K562 (cell line): ENCODE data around the gene KAZN. TPM values are rescaled to one million over a fixed set of nuclear protein-coding genes. Genes with fewer than 3 reads are reported as not detected.

Experiments
- ATAC-seq: fragments of 200-7000 bp; cut with Tn5 transposase; 3 replicates; pipeline ENCODE4 v1.9.1; 2020; ENCODE audit warnings: moderate library complexity
- BruUV-seq: library from RNA; stranded (reverse); fragments of 400-500 nt; replicated peaks from 2 replicates; lab custom pipeline; 2021; lab: Mats Ljungman, UMichigan
- CTCF ChIA-PET: fragments of 300-600 bp; formaldehyde crosslinking; extraction: SDS; loops from one replicate; lab custom pipeline; 2021; ENCODE audit warnings: low intra/inter-chr PET ratio; lab: Yijun Ruan, JAX
- POLR2A ChIA-PET: fragments of 300-600, 350-650 bp; sonication (Branson Sonifier 250); formaldehyde crosslinking; extraction: SDS; loops from one replicate; lab custom pipeline; 2021; ENCODE audit warnings: antibody characterized with exemption, inconsistent platforms; lab: Yijun Ruan, JAX
- DNase-seq, 4 experiments: peaks; one replicate each; pipeline versions ENCODE4 v3.0.0 to v3.0.0-alpha.2; 2011 to 2018; ENCODE audit warnings: low spot score in 3 of 4, mixed read lengths in 3 of 4; ENCODE audit errors: extremely low read depth in 1 of 4
- FAIRE-seq: peaks from 2 replicates; lab custom pipeline; 2011; peaks lifted over from hg19 to GRCh38; lab: Jason Lieb, UNC
- H2AFZ ChIP-seq: 2 replicates; pipeline ENCODE4 v1.6.0; 2011; ENCODE audit warnings: low read depth, low read length, control low read depth, inconsistent platforms
- H3K27ac ChIP-seq: fragments of 200-600 bp; 3 replicates; pipeline ENCODE4 v1.8.0; 2011; ENCODE audit warnings: low read depth, mild to moderate bottlenecking, control low read depth, inconsistent platforms, low read length, moderate library complexity, mixed read lengths; ENCODE audit errors: extremely low read depth
- H3K27me3 ChIP-seq, 2 experiments: fragments of 300-600 bp in 1 of 2; 2 replicates in 1 of 2; 3 replicates in 1 of 2; pipeline versions ENCODE4 v1.6.0 to v1.8.0; 2011; ENCODE audit warnings: inconsistent platforms in 2 of 2, low read length in 2 of 2, mild to moderate bottlenecking in 1 of 2, mixed read lengths in 1 of 2, moderate library complexity in 1 of 2; ENCODE audit not compliant: control insufficient read depth in 2 of 2, insufficient read depth in 2 of 2
- H3K36me3 ChIP-seq: fragments of 300-600 bp; 3 replicates; pipeline ENCODE4 v1.8.0; 2011; ENCODE audit warnings: mild to moderate bottlenecking, low read length, inconsistent platforms; ENCODE audit not compliant: control insufficient read depth, insufficient read depth
- H3K4me1 ChIP-seq, 2 experiments: fragments of 200-600 bp in 1 of 2; replicated peaks in 1 of 2; 2 replicates in 1 of 2; 3 replicates in 1 of 2; pipeline versions ENCODE4 v1.5.1 to v1.8.0; 2011; ENCODE audit warnings: inconsistent platforms in 2 of 2, low read length in 2 of 2, mild to moderate bottlenecking in 1 of 2, mixed read lengths in 1 of 2, moderate library complexity in 1 of 2; ENCODE audit not compliant: control insufficient read depth in 2 of 2, insufficient read depth in 2 of 2
- H3K4me2 ChIP-seq: 2 replicates; pipeline ENCODE4 v1.6.1; 2011; ENCODE audit warnings: low read length, control low read depth, inconsistent platforms, mixed read lengths; ENCODE audit not compliant: insufficient read depth
- H3K4me3 ChIP-seq: fragments of 200-600 bp; sonication (generic), shearing (Covaris generic); 2 replicates; pipeline ENCODE4 v1.5.1; 2016; ENCODE audit warnings: control low read depth, inconsistent platforms
- H3K79me2 ChIP-seq: fragments of 200-600 bp; 3 replicates; pipeline ENCODE4 v1.8.0; 2011; ENCODE audit warnings: low read length, inconsistent platforms; ENCODE audit not compliant: control insufficient read depth, insufficient read depth
- H3K9ac ChIP-seq, 2 experiments: 2 replicates each; pipeline versions ENCODE4 v1.6.0 to v1.6.1; 2011; ENCODE audit warnings: low read depth in 2 of 2, low read length in 2 of 2, control low read depth in 1 of 2, inconsistent platforms in 1 of 2, mild to moderate bottlenecking in 1 of 2, mixed read lengths in 1 of 2; ENCODE audit not compliant: insufficient read depth in 1 of 2
- H3K9me1 ChIP-seq: one replicate; pipeline ENCODE4 v1.6.0; 2011; ENCODE audit warnings: inconsistent platforms, mild to moderate bottlenecking, low read length, moderate library complexity; ENCODE audit not compliant: control insufficient read depth, insufficient read depth
- H3K9me3 ChIP-seq: replicated peaks from 2 replicates; pipeline ENCODE4 v1.5.1; 2011; ENCODE audit warnings: low read depth, low read length, inconsistent platforms; ENCODE audit not compliant: control insufficient read depth, insufficient read depth
- H4K20me1 ChIP-seq: replicated peaks from 2 replicates; pipeline ENCODE4 v1.6.1; 2011; ENCODE audit warnings: low read length, inconsistent platforms, mixed read lengths; ENCODE audit not compliant: control insufficient read depth, insufficient read depth
- EP400 ChIP-seq: fragments of 450-650 bp; IDR thresholded peaks from 2 replicates; pipeline ENCODE4 v1.6.1; 2017; ENCODE audit warnings: antibody characterized with exemption, mild to moderate bottlenecking, moderate library complexity
- RBM25 ChIP-seq: fragments of 200-400 bp; formaldehyde crosslinking; IDR thresholded peaks from 2 replicates; pipeline ENCODE4 v1.6.1; 2018; ENCODE audit warnings: low read length, low read depth, moderate library complexity; ENCODE audit not compliant: severe bottlenecking
- ZNF121 ChIP-seq: sonication (generic); formaldehyde crosslinking; conservative IDR thresholded peaks from 2 replicates; pipeline ENCODE4 v1.8.0; 2022; ENCODE audit warnings: missing genetic modification reagents
- WGBS: fragments of 100-300 bp; shearing (Covaris generic); methylation state at CpG from one replicate; pipeline ENCODE4 v1.1.6; 2016; ENCODE audit warnings: low coverage, mixed read lengths; ENCODE audit not compliant: insufficient coverage; ENCODE audit errors: missing lambda C conversion rate; 5-methylcytosine and 5-hydroxymethylcytosine counted together
- in situ Hi-C: fragments of 300-500 bp; cut with MboI; formaldehyde crosslinking; loops from 4 replicates; pipeline ENCODE4 v1.15.0; 2018; ENCODE audit warnings: inconsistent platforms, mixed read lengths
- intact Hi-C: fragments of 100-400 bp; cut with micrococcal nuclease; formaldehyde crosslinking; loops from 2 replicates; pipeline ENCODE4 v1.14.2; 2022
- polyA plus RNA-seq, 8 experiments: library from polyadenylated mRNA; depleted of rRNA in 4 of 8; stranded (reverse) in 5 of 8; unstranded in 3 of 8; fragments of >200 nt; fragmentation: Nextera tagmentation in 2 of 8; fragmentation: Illumina TruSeq in 1 of 8; extraction: Ambion mirVana in 2 of 8; extraction: Trizol in 1 of 8; gene quantifications; 2 replicates each; pipeline versions ENCODE4 v1.2.1 to v1.2.3, GENCODE V29; 2011 to 2014; ENCODE audit warnings: inconsistent platforms in 1 of 8, missing spikeins in 1 of 8
- total RNA-seq, 7 experiments: library from RNA; depleted of rRNA in 6 of 7; stranded (reverse); fragments of >200 nt in 6 of 7; fragmentation: Illumina TruSeq in 2 of 7; extraction: Trizol in 2 of 7; gene quantifications; 2 replicates each; pipeline versions ENCODE4 v1.2.1 to v1.2.3, GENCODE V29; 2011 to 2021; ENCODE audit warnings: low replicate concordance in 1 of 7
- TF ChIP-seq, protein P1 (sequence below): sonication (generic); formaldehyde crosslinking; IDR thresholded peaks from 2 replicates; pipeline ENCODE4 v1.8.0; 2023; ENCODE audit warnings: mild to moderate bottlenecking, missing genetic modification reagents

The KAZN gene
- total and polyA plus RNA-seq, 9 of the 15 experiments (the other 6 are each of a cell fraction or from before 2014, with no cell fraction given), result 2.1 to 21.6 (median 5.4) TPM

DNA sequence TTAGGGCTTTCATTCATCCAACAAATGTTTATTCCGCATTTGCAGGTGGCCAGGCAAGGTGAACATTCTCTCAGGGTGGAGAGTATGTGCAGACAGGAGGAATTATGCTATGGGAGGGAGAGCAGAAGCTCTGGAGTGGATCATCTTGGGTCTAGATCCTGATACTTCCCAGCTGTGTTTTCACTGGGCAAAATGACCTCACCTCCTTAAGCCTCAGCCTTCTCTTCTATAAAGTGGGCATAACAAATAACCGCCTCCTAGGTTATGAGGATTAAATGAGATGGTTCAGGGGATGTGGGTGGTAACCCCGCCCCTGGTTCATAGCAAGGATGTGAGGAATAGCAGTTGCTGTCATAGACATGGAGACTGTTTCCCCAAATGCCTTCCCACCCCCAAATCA lies 553.4 kb downstream of the KAZN start:
- Histone ChIP-seq H3K9me1 (no peaks in the 10 kb centered on the region), H3K4me1 (peaks cover 6 to 26% of the 10 kb centered on the region in 2 experiments), H3K9ac (no peak overlapping the region), H3K27me3 (peaks cover 18 to 81% of the 10 kb centered on the region in 2 experiments), H3K4me3 (no peak overlapping the region), H2AFZ (no peak overlapping the region), H3K9me3 (no peaks in the 10 kb centered on the region), H3K27ac (no peak overlapping the region), H3K4me2 (peak overlapping the region; percentile 51; the same call in 1 of the 2 replicates), H3K79me2 (no peaks in the 10 kb centered on the region), H3K36me3 (no peaks in the 10 kb centered on the region), H4K20me1 (0 out of 2 replicates have a peak, but pooled peaks cover 4% of the 10 kb centered on the region)
- ChIA-PET POLR2A (interaction anchor here (0.6 to 1.8 kb wide), 5 partner anchors 8 to 307 kb away, joined by 3 to 5 read pairs (median 4); no protein-coding TSS in a partner anchor), CTCF (interaction anchor here (0.7 to 1.8 kb wide), 3 partner anchors 119 to 153 kb away, joined by 3 to 13 read pairs (median 7); no protein-coding TSS in a partner anchor)
- BruUV-seq, result no TSS peak
- FAIRE-seq (no peak), ATAC-seq (no peak), DNase-seq (no peak)
- intact Hi-C loops (loop anchor here (1.0 to 10.0 kb wide), 2 partner anchors 120 to 283 kb away; partner anchors contain the start of gene CTRC), in situ Hi-C loops (loop anchor here (5.0 kb wide), 2 partner anchors 105 to 280 kb away; no protein-coding TSS in a partner anchor)
- TF ChIP-seq ZNF121 (CRISPR knock-in tag), result no peak
- TF ChIP-seq EP400, result no peak
- peak; percentile 21 for TF ChIP-seq RBM25
- TF ChIP-seq, protein P1, sequence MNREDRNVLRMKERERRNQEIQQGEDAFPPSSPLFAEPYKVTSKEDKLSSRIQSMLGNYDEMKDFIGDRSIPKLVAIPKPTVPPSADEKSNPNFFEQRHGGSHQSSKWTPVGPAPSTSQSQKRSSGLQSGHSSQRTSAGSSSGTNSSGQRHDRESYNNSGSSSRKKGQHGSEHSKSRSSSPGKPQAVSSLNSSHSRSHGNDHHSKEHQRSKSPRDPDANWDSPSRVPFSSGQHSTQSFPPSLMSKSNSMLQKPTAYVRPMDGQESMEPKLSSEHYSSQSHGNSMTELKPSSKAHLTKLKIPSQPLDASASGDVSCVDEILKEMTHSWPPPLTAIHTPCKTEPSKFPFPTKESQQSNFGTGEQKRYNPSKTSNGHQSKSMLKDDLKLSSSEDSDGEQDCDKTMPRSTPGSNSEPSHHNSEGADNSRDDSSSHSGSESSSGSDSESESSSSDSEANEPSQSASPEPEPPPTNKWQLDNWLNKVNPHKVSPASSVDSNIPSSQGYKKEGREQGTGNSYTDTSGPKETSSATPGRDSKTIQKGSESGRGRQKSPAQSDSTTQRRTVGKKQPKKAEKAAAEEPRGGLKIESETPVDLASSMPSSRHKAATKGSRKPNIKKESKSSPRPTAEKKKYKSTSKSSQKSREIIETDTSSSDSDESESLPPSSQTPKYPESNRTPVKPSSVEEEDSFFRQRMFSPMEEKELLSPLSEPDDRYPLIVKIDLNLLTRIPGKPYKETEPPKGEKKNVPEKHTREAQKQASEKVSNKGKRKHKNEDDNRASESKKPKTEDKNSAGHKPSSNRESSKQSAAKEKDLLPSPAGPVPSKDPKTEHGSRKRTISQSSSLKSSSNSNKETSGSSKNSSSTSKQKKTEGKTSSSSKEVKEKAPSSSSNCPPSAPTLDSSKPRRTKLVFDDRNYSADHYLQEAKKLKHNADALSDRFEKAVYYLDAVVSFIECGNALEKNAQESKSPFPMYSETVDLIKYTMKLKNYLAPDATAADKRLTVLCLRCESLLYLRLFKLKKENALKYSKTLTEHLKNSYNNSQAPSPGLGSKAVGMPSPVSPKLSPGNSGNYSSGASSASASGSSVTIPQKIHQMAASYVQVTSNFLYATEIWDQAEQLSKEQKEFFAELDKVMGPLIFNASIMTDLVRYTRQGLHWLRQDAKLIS (CRISPR knock-in tag), result no peak
- WGBS, result 10% methylated on average over 3 of the region's 3 CpGs
